GM21737 (cell line): Measurements from ENCODE around the gene RMND5B.
"Not testable (repeated sequence)": the region's sequence is repeated elsewhere in the genome, so short reads cannot be mapped to it uniquely, and the experiment has no call there.

Experiments used
- ATAC-seq: cut with Tn5 transposase; IDR thresholded peaks from one replicate; pipeline ENCODE4 v1.9.1; 2021; ENCODE audit warnings: mild to moderate bottlenecking, moderate library complexity; ENCODE audit not compliant: unreplicated experiment

Gene RMND5B

DNA sequence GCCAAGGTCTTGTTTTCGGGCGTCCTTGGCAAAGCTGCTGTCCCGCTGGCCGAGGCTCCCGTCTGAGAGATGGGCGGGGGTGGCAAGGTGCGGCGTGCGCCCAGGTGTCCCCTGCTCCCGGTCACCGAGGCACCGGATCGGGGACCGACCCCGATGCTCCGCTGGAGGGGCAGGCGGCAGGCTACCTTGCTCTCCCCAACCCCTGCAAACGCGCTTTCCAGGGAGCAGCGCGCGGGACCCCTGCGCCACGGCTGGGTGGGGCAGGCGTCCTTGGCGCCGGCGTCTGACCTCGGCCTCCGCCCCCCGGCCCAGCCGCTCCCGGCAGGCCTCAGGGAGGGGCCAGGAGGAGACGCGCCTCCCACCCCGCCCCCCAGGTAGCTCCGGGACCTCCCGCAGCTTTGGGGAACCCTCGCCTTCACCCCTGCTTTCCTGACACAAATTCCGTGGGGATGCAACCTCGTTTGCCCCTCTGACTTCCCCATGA lies 16.9 kb upstream of the RMND5B start:
- no peak for ATAC-seq

GRCh38 chr5:178114325-178115135 lies 16.3 kb upstream of the RMND5B start:
- ATAC-seq, result no peak

DNA sequence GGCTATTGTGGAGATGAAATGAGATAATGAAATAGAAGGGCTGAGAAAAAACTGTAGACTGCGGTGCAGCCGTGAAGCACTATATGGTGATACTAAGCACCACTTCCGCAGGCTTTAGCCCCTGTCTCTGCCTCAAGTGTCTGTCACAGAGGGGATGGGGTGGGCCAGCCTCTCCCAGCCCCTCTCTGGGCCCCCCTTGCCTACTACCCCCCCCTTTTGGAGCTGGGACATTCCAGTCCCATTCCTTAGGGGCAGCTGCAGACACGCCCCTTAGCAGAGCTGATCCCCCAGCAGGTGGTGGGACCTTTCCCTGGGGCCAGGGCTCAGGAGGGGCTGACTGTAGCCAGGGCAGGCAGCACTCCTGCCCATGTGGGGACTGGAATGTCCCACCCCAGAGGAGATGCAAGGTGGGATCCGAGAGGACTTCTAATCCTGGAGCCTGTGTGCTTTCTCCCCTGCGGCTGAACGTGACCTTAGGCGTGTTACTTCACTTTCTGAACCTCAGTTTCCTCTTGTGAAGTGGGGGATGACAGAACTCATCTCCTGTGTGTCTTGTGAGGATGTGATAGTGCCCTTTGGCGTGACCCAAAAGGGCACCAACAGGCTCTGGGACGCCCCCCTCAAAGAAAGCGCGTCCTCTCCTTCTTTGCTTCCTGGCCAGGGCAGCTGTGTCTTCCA lies 15.5 kb upstream of the RMND5B start:
- no peak for ATAC-seq

- no peak for ATAC-seq
Measured at GRCh38 chr5:178115814-178116142, 15.0 kb upstream of the RMND5B start.

- peak; percentile 38 for ATAC-seq
Measured at GRCh38 chr5:178116143-178116885, 14.5 kb upstream of the RMND5B start.

- no peak for ATAC-seq
Measured at GRCh38 chr5:178117923-178118701, 12.7 kb upstream of the RMND5B start.

DNA sequence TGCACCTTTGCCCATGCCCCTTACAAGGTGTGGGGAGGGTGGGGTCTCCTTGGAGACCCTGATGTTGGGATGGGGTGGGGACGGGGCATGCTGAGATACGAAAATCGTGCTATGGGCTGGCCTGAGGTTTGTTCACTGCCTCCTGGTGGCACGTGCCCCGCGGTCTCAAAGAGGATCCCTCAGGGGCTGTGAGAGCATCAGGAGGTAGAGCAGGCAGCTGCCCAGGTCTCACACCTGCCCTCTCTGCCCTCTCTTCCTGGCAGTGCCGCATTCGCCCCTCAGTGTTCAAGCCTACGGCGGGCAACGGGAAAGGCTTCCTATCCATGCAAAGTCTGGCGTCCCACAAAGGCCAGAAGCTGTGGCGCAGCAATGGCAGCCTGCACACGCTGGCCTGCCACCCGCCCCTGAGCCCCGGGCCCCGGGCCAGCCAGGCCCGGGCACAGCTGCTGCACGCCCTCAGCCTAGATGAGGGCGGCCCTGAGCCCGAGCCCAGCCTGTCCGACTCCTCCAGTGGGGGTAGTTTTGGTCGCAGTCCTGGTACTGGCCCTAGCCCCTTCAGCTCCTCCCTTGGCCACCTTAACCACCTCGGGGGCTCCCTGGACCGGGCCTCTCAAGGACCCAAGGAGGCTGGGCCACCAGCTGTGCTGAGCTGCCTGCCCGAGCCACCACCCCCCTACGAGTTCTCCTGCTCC lies 10.8 kb upstream of the RMND5B start:
- ATAC-seq, result no peak

DNA sequence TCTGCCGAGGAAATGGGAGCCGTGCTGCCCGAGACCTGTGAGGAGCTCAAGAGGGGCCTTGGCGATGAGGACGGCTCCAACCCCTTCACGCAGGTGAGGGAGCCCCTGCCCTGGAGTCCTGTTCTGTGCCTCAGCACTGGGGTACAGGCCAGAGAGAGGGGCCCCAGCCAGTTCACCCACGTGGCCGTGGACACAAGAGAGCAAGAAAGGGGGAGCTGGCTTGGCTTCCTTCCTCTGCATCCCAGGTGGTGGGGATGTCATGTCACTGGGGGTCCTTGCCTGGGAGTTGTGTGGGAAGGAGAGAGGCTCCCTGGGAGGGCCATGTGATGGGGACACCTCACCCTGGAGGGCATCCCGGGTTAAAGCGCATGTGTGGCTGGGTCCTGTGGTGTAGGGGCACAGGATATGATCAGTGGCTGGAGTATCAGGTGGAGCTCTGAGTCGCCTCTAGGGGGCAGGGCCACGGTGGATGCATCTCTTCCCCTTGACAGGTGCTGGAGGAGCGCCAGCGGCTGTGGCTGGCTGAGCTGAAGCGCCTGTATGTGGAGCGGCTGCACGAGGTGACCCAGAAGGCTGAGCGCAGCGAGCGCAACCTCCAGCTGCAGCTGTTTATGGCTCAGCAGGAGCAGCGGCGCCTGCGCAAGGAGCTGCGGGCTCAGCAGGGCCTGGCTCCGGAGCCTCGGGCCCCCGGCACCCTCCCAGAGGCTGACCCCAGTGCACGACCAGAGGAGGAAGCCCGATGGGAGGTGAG lies 10.0 kb upstream of the RMND5B start:
- peak; percentile 70 for ATAC-seq

- no peak for ATAC-seq
Measured at GRCh38 chr5:178121391-178122276, 9.2 kb upstream of the RMND5B start.

DNA sequence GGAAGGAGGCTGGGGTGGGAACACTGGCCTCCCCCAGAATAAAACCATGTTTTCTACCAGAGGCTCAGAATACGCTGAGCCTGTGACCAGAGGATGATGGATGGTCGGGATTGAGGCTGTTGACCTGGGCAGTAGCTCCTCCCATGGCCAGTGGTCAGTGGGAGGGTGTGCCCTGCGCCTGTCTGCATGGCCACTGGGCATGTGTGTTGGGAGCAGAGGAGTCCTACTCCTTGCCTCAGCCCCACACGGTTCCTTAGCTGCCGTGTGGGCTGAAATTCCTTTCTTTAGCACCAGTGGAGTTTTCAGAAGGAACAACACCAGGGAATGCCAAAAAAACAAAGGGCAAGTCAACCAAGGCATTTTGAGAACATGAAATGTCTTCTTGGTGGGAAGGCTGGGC lies 8.5 kb upstream of the RMND5B start:
- ATAC-seq, result no peak

- no peak for ATAC-seq
Measured at GRCh38 chr5:178123094-178123965, 7.5 kb upstream of the RMND5B start.

DNA sequence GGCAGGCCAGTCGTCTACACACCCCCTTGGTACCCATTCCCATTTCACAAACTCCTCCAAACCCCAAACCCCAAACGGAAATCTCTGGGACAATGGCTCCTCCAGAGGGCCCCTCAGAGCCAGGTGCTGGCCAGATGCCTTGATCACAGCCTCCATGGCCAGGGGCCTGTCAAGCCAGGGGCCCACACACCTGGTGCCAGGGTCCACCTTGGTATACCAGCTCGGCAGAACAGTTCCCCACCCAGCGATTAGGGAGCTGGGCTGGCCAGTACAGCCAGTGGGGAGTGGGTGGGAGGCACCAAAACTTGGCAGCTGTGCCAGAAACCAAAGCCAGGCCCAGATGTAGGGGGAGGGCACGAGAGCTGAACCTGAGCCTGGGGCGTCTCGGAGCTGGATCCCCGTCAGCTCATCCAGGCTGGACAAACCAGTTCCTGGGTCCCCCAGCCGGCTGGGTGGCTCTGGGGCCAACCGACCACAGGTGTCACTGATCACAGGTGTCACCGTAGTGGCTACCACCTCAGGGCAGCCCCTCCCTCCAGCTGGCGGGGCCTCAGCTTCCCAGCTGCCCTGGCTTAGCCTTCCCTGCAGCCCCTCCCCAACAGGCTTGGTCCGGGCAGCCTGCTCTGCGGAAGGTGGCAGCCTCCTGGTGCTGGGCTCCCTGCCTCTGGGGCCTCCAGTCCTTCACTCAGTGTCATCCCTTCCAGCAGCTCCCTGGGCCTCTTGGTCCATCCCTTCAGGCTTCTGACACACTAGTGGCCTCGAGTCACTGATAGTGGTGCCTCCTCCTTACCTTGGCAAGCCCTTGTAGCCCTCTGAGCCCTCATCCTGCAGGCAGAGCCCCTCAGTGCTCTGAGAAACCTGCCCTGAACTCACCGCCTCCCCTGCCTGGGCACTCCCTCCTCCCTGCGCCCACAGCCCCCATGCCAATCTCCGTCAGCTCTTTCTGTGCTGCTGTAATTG lies 6.6 kb upstream of the RMND5B start:
- ATAC-seq, result no peak

- no peak for ATAC-seq
Measured at GRCh38 chr5:178125253-178125906, 5.4 kb upstream of the RMND5B start.

DNA sequence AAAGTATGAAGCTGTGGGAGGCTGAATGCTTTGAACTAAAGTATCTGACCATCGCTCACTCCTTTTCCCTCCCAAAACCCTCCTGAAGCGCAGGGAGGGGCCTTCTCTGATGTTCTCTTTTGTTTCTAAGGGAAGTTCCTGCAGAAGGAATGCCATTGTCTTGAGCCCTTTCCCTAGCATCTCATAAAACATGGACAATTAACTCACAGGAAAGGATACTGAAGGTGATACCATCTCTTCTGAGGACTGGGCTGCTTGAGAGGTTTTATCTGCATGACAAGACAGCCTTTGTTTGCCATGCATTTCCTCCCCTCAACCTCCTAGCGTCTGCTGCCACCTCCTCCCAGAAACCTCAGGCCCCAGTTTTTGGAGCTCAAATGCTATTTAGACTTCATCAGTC lies 4.3 kb upstream of the RMND5B start:
- ATAC-seq, result no peak

DNA sequence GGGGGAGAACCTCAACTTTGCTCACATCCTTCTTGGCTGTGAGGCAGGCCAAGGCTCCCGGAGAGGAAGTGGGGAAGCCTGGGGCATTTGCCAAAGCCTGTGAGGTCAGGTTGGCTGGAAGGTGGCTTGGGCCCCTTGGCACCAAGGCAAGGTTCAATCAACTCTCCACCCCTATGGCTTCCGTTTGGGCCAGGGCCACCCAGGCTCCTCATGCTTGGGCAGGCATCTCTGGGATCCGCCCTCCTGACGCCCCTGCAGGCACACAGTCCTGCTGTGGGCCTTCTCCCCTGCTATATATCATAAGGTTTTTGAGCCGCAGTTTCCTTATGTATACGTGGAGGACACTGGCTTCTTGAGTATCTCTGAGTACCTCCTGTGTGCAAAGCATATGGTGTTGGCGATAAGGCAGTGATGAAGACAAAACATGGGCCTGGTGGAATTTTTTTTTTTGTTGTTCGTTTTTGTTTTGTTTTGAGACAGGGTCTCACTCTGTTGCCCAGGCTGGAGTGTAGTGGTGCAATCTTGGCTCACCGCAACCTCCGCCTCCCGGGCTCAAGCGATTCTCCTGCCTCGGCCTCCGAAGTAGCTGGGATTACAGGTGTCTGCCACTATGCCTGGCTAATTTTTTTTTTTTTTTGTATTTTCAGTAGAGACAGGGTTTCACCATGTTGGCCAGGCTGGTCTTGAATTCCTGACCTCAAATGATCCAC lies 3.4 kb upstream of the RMND5B start:
- ATAC-seq, result not testable (repeated sequence)
